ENCODE data around the gene OPN4.
"Not testable (repeated sequence)": the region's sequence is repeated elsewhere in the genome, so short reads cannot be mapped to it uniquely, and the experiment has no call there.

OPN4 gene

GRCh38 chr10:86654411-86655172 is at the start of gene OPN4:
Gene OPN4 (plus strand): TSS chr10:86654547. CDS start chr10:86654784, 237 bp downstream.
- FAIRE-seq = no peak

DNA sequence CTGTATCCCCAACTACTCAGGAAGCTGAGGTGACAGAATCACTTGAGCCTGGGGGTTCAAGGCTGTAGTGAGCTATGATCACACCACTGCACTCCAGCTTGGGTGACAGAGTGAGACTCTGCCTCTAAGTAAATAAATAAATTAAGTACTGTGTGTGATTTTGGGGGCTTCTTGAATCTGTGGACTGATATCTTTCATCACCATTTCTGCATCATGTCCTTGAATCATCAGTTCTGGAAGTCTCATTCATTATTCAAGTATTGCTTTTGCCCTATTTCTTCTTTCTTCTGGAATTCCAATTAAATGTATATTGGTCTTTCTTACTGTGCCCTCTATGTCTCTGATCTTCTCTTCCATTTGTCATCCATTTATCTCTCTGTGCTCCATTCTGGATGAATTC is 46.7 kb upstream of the OPN4 start:
- FAIRE-seq = no peak

GRCh38 chr10:86609920-86610319 is 44.4 kb upstream of the OPN4 start:
- FAIRE-seq = no peak

DNA sequence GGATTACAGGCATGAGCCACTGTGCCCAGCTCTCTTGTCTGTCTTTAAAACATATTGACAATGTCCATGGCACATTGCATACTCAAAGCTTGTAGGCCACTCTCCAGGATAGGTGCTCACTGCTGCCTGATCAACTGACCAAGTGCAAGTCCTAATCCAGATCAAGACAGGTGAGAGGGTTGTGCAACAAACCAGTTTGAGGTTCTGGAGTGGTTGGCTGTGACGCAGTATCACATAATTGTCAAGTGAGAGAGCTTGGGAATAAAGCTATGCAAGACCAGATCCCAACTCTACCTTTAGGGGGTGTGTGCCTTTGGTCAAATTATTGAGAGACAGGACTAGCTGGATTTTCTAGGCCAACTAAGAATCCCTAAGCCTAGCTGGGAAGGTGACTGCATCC is 43.0 kb upstream of the OPN4 start:
- FAIRE-seq = no peak

DNA sequence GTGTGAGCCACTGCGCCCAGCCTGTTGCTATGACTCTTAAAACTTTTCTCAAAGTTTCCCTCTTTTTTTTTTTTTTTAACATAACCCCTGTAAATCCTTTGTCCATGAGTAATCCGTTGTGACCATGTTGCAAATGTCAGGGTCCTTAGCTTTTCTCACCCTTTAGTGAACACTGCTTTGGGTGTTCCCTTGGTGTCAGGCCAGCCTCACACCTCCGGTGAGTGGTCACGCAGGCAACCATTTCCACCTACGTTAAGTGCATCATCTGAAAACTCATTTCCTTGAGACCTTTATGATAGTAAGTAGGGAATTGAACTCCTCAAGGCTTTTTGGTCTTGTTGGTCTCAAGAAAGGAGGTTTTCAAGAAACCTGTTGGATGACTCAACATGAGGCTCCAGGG is 41.3 kb upstream of the OPN4 start:
- FAIRE-seq = no peak

DNA sequence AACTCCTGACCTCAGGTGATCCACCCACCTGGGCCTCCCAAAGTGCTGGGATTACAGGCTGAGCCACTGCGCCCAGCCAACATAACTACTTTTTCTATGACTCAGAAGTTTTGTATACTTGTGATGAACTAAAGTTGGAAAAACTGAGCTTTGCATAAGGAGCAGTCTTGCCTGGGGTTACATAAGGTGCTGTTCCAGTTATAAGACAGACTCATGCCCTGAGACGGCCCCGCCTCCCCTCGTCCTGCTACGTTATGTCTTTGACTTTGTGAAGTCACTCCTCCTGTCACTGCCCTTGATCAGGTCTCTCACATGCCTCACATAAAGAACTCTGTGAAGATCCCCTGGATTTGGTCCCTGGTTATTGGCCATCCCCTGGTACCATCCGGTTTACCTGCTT is 40.4 kb upstream of the OPN4 start:
- FAIRE-seq = no peak

DNA sequence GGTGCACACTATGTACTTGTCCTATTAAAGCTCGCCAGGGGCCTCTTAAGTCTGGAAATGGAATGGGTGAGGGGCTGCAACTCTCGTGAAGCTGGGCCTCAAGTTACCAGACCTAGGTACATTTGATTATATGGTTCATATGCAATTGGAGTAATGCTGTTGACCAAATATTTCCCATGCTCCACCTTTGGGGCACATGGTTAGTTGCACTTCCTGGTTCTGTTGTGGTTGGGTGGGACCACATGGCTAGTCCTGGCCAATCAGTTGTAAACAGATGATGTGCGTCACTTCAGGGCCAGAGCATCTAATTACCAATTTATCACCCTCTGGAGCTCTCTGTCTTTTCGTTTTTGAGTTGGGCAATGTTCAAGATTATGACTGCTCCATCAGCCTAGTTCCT is 39.5 kb upstream of the OPN4 start:
- no peak for FAIRE-seq

DNA sequence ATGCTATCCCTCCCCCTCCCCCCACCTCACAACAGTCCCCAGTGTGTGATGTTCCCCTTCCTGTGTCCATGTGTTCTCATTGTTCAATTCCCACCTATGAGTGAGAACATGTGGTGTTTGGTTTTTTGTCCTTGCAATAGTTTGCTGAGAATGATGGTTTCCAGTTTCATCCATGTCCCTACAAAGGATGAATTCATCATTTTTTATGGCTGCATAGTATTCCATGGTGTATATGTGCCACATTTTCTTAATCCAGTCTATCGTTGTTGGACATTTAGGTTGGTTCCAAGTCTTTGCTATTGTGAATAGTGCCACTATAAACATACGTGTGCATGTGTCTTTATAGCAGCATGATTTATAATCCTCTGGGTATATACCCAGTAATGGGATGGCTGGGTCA is 37.1 kb upstream of the OPN4 start:
- FAIRE-seq = not testable (repeated sequence)

- no peak for FAIRE-seq
Measured at GRCh38 chr10:86628311-86628710, 26.0 kb upstream of the OPN4 start.

GRCh38 chr10:86630079-86630478 is 24.3 kb upstream of the OPN4 start:
- FAIRE-seq = no peak

DNA sequence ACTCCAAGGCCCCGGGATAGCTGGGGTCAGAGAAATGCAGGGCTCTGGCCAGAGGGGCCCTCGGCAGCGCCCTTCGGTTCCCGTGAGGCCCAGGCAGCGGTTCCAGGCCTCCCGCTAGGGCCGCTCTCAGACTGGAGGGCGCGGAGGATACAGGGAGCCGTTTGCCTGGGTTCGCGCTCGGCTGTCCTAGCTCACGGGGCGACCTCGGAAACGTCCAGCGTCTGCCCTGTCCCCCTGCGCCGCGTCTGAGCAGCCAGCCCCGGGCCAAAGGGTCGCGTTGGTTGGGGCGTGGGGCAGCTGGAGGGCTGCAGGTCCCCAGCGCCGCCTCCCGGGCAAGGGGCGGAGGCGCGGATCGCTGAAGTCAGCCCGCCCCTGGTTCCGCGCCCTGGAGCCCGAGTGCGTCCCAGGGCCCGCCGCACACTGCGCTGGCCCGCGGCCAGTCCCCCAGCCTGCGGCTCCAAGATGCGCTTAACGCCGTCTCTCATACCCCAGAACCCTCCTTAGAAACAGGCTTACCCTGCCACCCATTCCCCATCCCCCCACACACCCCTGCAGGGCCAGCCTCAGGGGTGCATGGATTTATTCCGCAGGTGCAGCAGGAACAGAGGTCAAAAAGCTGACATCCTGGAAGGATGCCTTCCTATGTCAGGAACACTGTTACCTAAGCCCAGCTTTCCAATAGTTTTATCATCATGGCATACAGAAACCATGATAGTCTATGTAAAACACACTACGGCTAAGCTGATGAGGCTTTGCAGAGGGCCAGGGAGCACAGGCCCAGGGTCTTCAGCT is 22.1 kb upstream of the OPN4 start:
- FAIRE-seq = no peak

- FAIRE-seq = no peak
Measured at GRCh38 chr10:86632951-86633350, 21.4 kb upstream of the OPN4 start.

DNA sequence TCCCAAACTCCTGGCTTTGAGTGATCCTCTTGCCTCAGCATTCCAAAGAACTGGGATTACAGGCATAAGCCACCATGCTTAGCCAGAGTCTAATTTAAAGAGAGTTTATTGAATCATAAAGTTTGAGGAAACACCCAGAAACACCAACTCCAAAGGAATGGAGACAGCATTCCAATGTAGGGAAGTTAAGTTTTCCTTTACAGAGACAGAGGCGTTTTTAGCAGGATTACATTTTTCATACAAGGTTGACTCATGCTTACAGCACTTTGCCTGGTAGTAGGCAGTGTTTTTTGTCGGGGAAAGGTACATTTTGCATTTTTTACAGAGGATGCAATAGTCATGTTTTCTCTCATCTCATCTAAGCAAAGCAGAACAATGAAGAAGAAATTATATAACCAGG is 18.9 kb upstream of the OPN4 start:
- no peak for FAIRE-seq

DNA sequence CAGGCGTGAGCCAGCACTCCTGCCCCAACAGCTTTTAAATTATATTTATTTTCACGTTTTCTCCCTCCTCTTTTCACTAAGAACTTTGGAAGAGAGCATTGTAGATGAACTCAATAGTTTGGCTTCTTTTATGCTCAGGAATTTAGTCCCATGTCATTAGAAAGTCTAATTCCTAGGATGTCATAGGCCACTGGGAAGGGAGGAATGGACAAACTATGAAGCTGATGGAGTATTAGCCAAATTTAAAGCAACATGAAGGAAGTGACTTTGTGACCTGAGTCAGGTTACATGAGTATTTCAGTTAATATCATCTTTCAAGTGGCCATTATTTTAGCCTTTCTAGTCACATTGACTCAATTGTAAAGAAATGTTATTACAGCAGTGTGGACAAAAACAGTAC is 18.0 kb upstream of the OPN4 start:
- no peak for FAIRE-seq

DNA sequence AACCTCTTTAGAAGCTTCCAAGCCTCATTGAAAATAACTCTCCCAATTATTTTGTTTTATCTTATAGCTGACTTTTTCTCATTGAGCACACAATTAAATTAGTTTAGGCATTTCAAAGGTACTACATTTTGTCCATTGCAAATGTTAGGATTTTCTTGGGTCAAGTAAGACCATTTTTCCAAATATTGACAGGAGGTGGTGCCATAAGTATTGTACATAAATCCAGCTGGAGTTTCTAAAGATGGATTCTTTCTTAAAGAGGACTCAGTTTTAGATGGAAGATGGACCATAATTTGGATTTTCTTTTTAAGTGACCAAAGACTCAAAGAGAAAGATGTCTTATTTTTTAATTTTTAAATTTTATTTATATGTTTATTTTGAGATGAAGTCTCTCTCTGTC is 12.3 kb upstream of the OPN4 start:
- no peak for FAIRE-seq

GRCh38 chr10:86642499-86642898 is 11.8 kb upstream of the OPN4 start:
- no peak for FAIRE-seq

GRCh38 chr10:86644152-86644793 is 10.1 kb upstream of the OPN4 start:
- FAIRE-seq = no peak

- FAIRE-seq = no peak
Measured at GRCh38 chr10:86644794-86645445, 9.4 kb upstream of the OPN4 start.

- not testable (repeated sequence) for FAIRE-seq
Measured at GRCh38 chr10:86645621-86646165, 8.7 kb upstream of the OPN4 start.

DNA sequence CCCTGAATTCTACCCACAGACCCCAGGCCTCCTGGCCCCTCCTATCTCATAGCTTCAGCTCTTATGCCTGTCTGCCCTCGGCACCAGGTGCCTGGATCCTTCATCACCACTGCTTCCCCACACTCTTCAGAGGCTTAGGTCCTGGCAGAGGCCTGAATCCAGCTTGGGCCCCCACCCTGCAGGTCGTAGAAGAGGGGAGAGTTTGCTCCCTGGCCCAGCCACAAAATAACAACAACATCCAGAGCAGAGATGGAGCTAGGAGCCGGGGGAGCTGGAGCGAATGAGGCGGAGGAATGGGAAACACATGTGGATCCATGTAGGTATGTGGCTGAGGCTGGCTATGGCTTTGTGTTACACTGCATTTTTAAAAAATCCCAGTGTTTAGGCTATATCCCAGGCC is 7.8 kb upstream of the OPN4 start:
- FAIRE-seq = no peak

- FAIRE-seq = no peak
Measured at GRCh38 chr10:86646933-86647332, 7.4 kb upstream of the OPN4 start.

GRCh38 chr10:86647773-86648703 is 6.3 kb upstream of the OPN4 start:
- FAIRE-seq = no peak
